HG03064 (cell line): ENCODE results near the gene SLC39A9.
"Not testable (repeated sequence)": the region's sequence is repeated elsewhere in the genome, so short reads cannot be mapped to it uniquely, and the experiment has no call there.

Experiments
- ATAC-seq: cut with Tn5 transposase; IDR thresholded peaks from one replicate; pipeline ENCODE4 v1.9.1; 2021; ENCODE audit warnings: low read depth; ENCODE audit not compliant: unreplicated experiment

Gene SLC39A9

GRCh38 chr14:69495341-69495921 lies 96.9 kb downstream of the SLC39A9 start:
- no peak for ATAC-seq

DNA sequence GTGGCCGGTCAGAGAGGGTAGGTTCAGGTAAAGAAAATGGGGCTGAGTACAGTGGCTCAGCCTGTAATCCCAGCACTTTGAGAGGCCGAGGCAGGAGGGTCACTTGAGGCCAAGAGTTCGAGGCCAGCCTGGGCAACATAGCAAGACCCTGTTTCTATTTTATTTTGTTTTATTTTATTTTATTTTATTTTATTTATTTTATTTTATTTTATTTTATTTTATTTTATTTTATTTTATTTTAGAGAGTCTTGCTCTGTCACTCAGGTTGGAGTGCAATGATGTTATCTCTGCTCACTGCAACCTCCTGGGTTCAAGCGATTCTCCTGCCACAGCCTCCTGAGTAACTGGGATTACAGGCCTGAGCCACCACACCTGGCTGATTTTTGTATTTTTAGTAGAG lies 99.4 kb downstream of the SLC39A9 start:
- ATAC-seq, result not testable (repeated sequence)

- ATAC-seq, result not testable (repeated sequence)
Measured at GRCh38 chr14:69498286-69498685, 99.8 kb downstream of the SLC39A9 start.

- no peak for ATAC-seq
Measured at GRCh38 chr14:69499436-69499835, 100.9 kb downstream of the SLC39A9 start.

DNA sequence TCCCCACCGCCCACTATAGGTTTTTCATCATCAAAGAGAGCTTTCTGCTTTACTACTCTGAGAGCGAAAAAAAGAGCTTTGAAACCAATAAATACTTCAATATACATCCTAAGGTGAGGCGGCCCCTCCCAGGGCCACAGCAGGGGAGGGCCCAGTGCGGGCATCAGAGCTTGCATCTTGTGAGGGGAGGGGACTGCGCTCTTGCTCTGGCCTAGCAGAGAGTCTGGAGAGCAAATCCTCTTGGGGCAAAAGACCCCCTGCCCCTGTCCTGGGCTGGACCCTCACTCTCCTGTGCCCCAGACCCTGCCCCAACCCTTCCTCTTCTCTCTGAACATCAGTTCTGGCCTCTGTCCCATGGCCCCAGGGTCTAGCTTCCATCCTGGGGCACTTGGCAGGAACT lies 101.6 kb downstream of the SLC39A9 start:
- ATAC-seq, result no peak

DNA sequence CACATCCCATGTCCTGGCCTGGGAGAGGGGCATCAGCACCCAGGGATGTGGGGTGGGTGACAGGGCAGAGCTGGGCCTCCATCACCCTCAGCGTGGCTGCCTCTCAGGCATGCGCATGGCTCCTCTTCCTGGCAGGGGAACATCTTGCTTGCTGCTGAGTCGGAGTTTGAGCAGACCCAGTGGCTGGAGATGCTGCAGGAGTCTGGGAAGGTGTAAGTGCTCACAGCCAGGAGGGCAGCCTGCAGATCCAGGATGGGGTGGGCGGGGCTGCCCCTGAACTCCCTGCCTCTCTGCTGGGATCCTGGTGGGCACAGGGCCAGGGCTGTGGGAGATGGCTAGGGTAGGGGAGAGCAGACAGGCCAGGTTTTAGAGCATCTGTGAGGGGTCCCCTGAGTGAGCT lies 102.2 kb downstream of the SLC39A9 start:
- no peak for ATAC-seq

DNA sequence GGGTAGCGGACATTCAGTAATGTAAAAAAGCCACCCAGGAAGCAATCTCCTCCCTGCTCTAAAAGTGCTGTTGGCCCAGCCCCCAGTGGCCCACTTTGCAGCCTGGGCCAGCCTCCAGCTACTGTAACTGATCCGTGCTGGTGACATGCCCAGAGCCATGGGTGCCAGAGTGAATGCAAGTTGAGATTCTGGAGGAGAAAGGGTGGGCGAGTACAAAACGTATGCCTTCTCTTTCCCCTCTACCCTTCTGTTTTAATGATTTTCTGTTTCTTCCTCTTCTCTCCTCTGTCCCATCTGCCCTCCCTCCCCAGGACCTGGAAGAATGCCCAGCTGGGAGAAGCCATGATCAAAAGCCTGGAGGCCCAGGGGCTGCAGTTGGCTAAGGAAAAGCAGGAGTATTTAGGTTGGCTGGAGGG lies 102.9 kb downstream of the SLC39A9 start:
- ATAC-seq, result no peak

GRCh38 chr14:69504775-69505174 lies 106.3 kb downstream of the SLC39A9 start:
- no peak for ATAC-seq

GRCh38 chr14:69505338-69506240 lies 107.1 kb downstream of the SLC39A9 start:
- no peak for ATAC-seq

GRCh38 chr14:69506241-69506595 lies 107.7 kb downstream of the SLC39A9 start:
- ATAC-seq, result no peak
